Bronchial epithelial cell (primary cell): Measurements from ENCODE around the gene PXDN. TPM values are rescaled to one million over a fixed set of nuclear protein-coding genes. Genes with fewer than 3 reads are reported as not detected.

Experiments
- DNase-seq: peaks from one replicate; pipeline ENCODE4 v3.0.0-alpha.2; 2010; ENCODE audit warnings: low read depth
- FAIRE-seq: peaks from 2 replicates; lab custom pipeline; 2011; peaks lifted over from hg19 to GRCh38; lab: Jason Lieb, UNC
- H3K27me3 ChIP-seq: 2 replicates; pipeline ENCODE4 v1.5.1; 2011; ENCODE audit warnings: low read length; ENCODE audit not compliant: control insufficient read depth, insufficient read depth
- H3K36me3 ChIP-seq: 2 replicates; pipeline ENCODE4 v1.5.1; 2011; ENCODE audit warnings: low read length; ENCODE audit not compliant: control insufficient read depth, insufficient read depth
- H3K4me3 ChIP-seq: 2 replicates; pipeline ENCODE4 v1.5.1; 2011; ENCODE audit warnings: mild to moderate bottlenecking, low read depth, low read length, control low read depth
- CTCF ChIP-seq: IDR thresholded peaks from 2 replicates; pipeline ENCODE4 v1.5.1; 2011; ENCODE audit warnings: mild to moderate bottlenecking, moderate library complexity, low read length, control low read depth, inconsistent platforms; ENCODE audit not compliant: insufficient read depth, severe bottlenecking
- total RNA-seq: library from RNA; depleted of rRNA; stranded (reverse); fragments of >200 nt; gene quantifications from 2 replicates; pipeline ENCODE4 v1.2.1, GENCODE V29; 2014

Gene PXDN
- total RNA-seq, 1 donor from 2014 or later = 34.0 TPM

- Histone ChIP-seq H3K36me3 (no peaks in the 10 kb centered on the region), H3K27me3 (no peaks in the 10 kb centered on the region), H3K4me3 (no peak overlapping the region)
- no peak for TF ChIP-seq CTCF
- FAIRE-seq (no peak), DNase-seq (no peak)
Measured at GRCh38 chr2:1654696-1655374, 89.5 kb downstream of the PXDN start.

- Histone ChIP-seq H3K36me3 (peaks cover 3% of the 10 kb centered on the region), H3K27me3 (no peaks in the 10 kb centered on the region), H3K4me3 (no peak overlapping the region)
- no peak for TF ChIP-seq CTCF
- FAIRE-seq (no peak), DNase-seq (peak; percentile 34)
Measured at GRCh38 chr2:1653956-1654695, 90.2 kb downstream of the PXDN start.

GRCh38 chr2:1652034-1652790 is 92.1 kb downstream of the PXDN start:
- FAIRE-seq (no peak), DNase-seq (no peak)
- Histone ChIP-seq H3K27me3 (no peaks in the 10 kb centered on the region), H3K4me3 (no peak overlapping the region), H3K36me3 (peaks cover 11% of the 10 kb centered on the region)
- no peak for TF ChIP-seq CTCF

- peaks cover 12% of the 10 kb centered on the region for H3K36me3 ChIP-seq
- H3K4me3 ChIP-seq = no peak overlapping the region
- no peak for TF ChIP-seq CTCF
- no peak for FAIRE-seq
- H3K27me3 ChIP-seq = no peaks in the 10 kb centered on the region
- DNase-seq = no peak
Measured at GRCh38 chr2:1651121-1652033, 92.9 kb downstream of the PXDN start.
